NCI-H1417 (cell line): ENCODE measurements around the gene SORBS1.
A peak's percentile ranks its signal among the peaks of the same experiment; 100 is the strongest.

ENCODE experiments used
- DNase-seq, 3 experiments: peaks; one replicate each; lab custom pipeline; 2025; lab: John Stamatoyannopoulos, UW

SORBS1 gene

DNA sequence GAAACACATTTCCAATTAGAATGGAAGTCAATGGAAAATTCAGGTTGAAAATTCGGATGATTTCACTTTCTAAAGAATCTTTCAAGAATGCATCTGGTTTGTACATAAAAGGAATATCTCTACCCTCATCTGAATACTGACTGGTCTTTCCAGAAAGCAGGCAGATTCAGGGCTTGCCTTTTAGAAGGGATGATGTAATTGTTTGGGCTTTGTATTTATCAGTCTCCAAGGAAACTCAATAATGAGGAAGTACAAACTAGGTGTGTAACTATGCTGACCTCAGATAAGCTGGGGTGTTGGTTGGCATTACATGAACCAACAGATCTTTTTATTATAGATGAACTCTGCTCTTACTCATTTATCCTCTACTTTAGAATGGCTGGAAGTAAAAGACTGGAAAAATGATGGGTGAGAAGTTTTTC is 294.5 kb downstream of the SORBS1 start:
- DNase-seq = peak in 1 of 3 experiments; percentile 30

- DNase-seq = no peak
These were observed 295.6 kb downstream of the SORBS1 start for GRCh38 chr10:95265572-95265971.

- DNase-seq = peak in 1 of 3 experiments; percentile 18
These were observed 296.7 kb downstream of the SORBS1 start for GRCh38 chr10:95264227-95265051.

DNA sequence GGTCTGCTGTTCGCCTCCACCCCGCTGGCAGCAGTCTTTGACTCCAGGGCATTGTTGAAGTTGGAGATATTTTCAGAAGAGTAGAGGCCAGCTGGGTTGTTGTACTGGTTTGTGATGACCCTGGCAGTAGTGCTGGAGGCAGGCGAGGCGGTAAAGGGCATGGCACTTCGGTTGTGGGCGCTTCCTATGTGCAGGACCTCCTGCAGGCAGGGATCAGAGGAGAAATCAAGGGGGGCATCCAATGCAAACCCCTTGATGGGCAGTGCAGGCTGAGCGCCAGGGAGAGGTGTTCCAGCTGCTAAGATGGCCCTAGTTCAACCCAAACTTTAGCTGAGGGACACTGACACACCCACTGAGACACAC is 297.3 kb downstream of the SORBS1 start:
- no peak for DNase-seq

- DNase-seq = no peak
These were observed 298.2 kb downstream of the SORBS1 start for GRCh38 chr10:95262763-95263518.

DNA sequence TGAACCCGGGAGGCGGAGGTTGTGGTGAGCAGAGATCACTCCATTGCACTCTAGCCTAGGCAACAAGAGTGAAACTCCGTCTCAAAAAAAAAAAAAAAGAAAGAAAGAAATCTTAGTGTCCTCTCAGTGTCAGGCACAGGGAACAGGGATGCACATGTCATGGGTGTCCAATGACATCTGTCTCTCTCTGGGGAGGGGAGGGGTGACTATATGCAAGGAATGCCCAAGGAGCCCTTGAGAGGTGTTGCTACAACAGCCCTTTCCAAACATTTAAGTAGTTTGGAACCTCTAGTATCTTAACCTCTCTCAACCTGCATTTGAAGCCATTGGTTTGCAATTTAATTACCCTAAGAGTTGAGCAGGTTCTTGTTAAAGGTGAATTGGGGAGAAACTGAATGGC is 299.2 kb downstream of the SORBS1 start:
- DNase-seq = no peak
